GM12892 (cell line): Measurements from ENCODE around the gene MANBA.
"Not testable (repeated sequence)": the region's sequence is repeated elsewhere in the genome, so short reads cannot be mapped to it uniquely, and the experiment has no call there.

Experiments used
- DNase-seq: peaks from one replicate; pipeline ENCODE4 v3.0.0; 2011; ENCODE audit not compliant: insufficient read length
- FAIRE-seq: peaks from 2 replicates; lab custom pipeline; 2011; peaks lifted over from hg19 to GRCh38; lab: Jason Lieb, UNC
- POLR2A ChIP-seq: IDR thresholded peaks from 2 replicates; pipeline ENCODE4 v1.6.1; 2011; ENCODE audit warnings: low read depth, low read length, control low read depth
- POLR2AphosphoS5 ChIP-seq: IDR thresholded peaks from 2 replicates; pipeline ENCODE4 v1.6.1; 2011; ENCODE audit warnings: low read depth, low read length, control low read depth
- TAF1 ChIP-seq: IDR thresholded peaks from 2 replicates; pipeline ENCODE4 v1.6.1; 2011; ENCODE audit warnings: low read depth, mild to moderate bottlenecking, control low read depth, low read length, borderline replicate concordance

MANBA gene

DNA sequence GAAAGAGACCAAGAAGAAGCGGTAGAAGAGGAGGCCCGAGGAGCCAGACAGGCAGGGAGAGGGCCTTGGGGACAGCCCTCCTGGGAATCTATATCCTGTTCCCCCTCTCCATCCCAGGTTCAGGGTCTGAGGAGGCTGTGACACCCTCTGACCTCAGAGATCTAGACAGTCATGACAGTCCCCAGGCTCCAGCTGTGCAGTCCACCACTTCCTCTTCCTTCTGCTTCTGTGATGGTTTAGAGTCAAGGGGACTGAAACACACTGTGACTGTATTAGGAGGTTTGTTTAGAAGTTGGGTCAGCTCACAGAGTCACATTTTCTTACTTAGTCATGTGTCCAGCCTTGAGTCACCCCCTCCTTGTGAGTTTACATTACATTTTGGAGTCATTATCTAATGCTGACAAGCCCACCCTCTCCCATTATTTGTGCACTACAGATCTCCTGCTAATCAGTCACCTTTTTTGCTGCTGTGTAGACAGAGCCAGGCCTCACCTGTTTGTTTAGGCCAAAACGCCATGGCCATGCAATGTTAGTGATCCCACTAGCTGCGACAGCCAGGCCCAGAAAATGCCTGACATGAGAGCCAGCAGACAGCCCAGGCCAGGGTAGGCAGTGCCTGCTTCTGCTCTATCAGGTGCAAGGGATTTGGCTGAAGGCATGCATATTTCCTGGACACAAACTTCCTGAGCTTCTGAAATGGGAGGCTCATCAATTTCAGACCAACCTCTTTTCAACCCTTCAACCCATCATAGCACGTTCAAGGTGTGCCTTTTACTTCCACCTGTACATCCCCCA is 26.0 kb downstream of the MANBA start:
- FAIRE-seq (peak; percentile 73), DNase-seq (peak; percentile 15)
- TF ChIP-seq POLR2AphosphoS5 (no peak), POLR2A (no peak), TAF1 (no peak)

DNA sequence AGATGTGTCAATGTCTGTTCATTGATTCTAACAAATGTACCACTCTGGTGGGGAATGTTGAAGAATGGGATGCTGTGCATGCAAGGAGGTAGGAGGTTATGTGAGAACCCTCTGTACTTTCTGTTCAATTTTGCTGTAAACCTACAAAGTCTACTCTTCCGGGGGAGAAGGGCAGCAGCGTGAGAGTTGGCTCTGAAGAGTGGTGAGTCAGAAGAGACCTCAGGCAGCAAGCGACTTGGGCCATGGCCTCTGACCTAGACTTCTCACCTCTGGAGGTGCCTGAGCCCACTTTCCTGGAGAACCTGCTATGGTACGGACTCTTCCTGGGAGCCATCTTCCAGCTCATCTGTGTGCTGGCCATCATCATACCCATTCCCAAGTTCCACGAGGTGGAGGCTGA is 26.7 kb downstream of the MANBA start:
- no peak for TF ChIP-seq POLR2AphosphoS5
- FAIRE-seq: no peak
- no peak for DNase-seq

DNA sequence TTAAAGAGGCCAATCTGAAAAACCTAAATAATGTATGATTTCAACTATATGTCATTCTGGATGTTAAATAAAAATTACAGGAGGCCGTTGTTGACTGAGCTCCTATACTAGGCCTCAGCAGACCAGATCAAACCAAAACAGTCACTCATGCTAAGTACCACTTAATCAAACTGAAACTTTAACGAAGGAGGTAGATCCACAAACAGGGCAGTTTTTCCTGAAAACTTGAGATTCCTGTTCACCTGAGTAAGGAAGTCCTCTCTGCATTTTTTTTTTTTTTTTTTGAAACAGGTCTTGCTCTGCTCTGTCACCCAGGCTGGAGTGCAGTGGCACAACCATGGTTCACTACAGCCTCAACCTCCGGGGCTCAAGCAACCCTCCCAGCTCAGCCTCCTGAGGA is 27.7 kb downstream of the MANBA start:
- DNase-seq: no peak
- TF ChIP-seq POLR2AphosphoS5 (no peak), POLR2A (no peak), TAF1 (no peak)
- no peak for FAIRE-seq

DNA sequence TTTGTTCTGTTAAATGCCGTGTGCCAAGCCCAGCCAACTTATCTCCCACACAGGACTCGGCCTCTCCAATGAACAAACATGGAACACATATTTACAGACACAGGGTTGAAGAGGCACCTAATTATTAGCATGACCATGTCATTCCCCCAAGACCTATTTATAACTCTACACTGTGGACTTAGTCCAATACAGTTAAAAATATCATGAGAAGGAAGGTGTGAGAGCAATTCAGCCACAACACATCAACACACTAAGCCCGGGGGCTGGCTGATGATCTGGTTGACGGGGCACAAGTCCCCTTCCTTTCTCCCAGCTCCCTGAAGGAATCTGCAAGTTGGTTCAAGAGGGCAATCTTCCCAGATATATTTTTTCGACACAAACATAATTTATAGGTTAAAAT is 28.1 kb downstream of the MANBA start:
- no peak for TF ChIP-seq POLR2A
- no peak for TF ChIP-seq TAF1
- no peak for DNase-seq
- FAIRE-seq: no peak

DNA sequence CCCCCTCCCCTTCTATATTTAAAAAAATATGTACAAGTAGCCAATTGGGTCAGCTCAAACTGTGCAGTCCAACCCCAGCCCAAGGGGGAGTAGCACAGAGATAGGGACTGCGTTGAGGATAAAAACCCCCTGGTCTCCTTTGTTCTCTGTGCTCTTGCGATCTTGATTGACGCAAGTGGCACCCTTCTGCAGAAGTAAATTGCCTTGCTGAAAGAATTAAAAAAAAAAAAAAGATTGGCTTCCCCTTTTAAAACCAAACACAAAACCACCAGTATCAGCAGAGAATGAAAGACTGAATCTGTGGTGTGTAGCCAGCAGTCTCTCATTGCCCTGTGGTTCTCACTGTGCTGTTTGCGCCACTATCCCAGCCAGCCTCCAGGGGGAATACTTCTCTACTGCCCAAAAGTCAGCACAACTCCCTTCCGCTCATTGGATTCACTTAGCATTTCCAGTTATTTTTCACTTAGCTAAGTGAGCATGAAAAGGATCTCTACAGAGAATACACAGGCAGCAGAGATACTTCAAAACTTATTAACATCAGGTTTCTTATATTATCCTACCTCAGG is 29.7 kb downstream of the MANBA start:
- FAIRE-seq (no peak), DNase-seq (no peak)

DNA sequence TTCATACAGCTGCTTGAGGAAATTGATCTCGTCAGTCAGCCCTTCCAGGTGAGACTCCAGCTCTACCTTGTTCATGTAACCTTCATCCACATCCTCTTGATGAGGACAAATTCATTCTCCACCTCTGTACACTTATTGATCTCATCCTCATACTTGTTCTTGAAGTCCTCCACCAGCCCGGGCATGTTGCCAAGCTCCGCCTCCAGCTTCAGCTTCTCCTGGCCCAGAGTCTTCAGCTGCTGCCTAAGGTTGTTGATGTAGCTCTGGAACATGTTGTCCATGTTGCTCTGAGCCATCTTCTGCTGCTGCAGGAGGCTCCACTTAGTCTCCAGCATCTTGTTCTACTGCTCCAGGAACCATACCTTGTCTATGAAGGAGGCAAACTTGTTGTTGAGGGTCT is 31.3 kb downstream of the MANBA start:
- not testable (repeated sequence) for DNase-seq, FAIRE-seq

More for the DNA sequence above, 29.7 kb downstream of the MANBA start:
- TF ChIP-seq TAF1: no peak

DNA sequence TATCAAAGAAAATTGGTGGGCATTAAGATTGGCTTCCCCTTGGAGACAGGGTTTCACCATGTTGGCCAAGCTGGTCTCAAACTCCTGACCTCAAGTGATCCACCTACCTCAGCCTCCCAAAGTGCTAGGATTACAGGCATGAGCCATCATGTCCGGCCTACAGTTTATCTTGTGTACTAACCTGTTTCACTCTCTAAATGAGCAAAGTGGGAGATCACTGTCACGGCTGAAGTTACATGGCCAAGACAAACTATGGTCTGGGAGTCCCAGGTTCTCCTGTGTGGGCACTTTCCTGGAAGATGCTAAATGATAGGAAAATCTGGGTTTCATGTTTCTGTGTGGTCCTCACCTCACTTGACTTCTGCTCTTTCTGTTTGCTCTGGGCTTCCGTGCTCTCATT is 33.8 kb downstream of the MANBA start:
- DNase-seq, FAIRE-seq: not testable (repeated sequence)

DNA sequence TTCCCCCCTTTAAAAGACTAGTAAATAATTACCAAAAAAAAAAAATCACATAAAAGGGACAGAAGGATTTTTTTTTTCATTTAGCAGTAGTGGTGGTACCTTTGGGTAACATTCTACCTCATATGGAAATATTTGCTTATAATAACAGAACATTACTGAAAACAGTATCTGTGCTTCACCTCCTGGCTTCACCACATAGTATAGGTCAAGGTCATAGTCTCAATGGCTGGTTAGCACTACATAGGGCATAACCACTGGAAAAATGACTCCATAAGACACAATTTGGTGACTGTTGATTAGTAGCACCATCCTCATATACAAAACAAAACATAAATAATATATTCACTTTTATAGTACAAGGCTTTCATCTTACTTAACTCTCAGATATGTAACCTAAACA is 34.7 kb downstream of the MANBA start:
- TF ChIP-seq POLR2A (no peak), POLR2AphosphoS5 (no peak), TAF1 (no peak)
- FAIRE-seq: no peak
- no peak for DNase-seq

DNA sequence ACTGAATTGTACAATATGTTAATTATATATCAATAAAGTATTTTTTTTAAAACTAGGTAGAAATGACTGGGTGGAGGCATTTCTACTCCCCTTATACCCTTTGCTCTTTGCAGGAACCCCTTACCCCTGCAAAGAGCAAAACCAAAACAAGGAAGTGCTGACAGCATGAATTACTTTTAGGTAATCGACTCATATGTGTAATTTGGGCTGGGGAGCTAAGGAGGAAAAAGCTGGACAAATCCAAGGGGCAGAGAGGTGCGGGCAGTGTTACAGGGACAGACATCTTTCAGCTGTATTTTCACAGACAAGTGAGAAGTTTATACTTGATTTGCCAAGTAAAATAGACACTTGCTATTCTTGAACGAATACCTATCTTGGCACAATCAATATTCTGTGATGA is 35.5 kb downstream of the MANBA start:
- DNase-seq (no peak), FAIRE-seq (no peak)
- TF ChIP-seq POLR2AphosphoS5 (no peak), POLR2A (no peak), TAF1 (no peak)

DNA sequence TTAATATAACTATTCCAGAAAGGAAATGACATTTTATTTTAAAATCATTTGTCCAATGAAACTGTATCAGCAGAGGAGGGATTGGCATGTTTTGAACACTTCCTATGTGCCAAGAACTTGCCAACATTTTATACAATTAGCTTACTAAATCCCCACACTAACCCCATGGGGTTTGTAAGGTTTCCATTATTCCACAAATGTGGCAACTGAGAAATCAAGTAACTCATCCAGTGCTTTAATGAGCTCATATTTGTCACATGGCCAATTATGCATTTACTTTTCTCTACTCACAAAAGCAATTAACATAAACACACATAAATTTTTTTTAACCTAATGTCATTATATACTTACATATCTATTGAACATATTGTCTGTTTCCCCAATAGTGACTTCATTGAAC is 37.3 kb downstream of the MANBA start:
- FAIRE-seq (no peak), DNase-seq (no peak)
- no peak for TF ChIP-seq POLR2A
- TF ChIP-seq TAF1: no peak
- TF ChIP-seq POLR2AphosphoS5: no peak

DNA sequence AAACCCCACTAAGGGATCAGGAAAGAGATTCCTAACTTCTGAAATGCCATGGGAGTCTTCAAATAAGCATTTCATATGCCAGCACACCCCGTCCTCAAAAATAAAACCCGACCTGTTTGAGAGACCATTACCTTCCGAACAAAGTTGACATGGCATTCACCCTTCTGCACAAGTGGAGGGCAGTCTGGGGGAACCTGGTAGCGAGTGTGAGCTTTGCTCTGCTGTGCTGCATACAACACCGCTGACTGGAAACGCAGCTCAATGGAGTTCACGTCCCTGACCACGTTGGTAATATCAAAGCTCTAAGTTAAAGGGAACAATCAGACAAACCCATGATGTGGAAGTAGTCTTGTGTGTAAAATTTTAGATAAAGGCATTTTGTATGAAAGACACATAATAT is 38.0 kb downstream of the MANBA start:
- FAIRE-seq (no peak), DNase-seq (no peak)
- TF ChIP-seq POLR2AphosphoS5 (no peak), TAF1 (no peak), POLR2A (no peak)

DNA sequence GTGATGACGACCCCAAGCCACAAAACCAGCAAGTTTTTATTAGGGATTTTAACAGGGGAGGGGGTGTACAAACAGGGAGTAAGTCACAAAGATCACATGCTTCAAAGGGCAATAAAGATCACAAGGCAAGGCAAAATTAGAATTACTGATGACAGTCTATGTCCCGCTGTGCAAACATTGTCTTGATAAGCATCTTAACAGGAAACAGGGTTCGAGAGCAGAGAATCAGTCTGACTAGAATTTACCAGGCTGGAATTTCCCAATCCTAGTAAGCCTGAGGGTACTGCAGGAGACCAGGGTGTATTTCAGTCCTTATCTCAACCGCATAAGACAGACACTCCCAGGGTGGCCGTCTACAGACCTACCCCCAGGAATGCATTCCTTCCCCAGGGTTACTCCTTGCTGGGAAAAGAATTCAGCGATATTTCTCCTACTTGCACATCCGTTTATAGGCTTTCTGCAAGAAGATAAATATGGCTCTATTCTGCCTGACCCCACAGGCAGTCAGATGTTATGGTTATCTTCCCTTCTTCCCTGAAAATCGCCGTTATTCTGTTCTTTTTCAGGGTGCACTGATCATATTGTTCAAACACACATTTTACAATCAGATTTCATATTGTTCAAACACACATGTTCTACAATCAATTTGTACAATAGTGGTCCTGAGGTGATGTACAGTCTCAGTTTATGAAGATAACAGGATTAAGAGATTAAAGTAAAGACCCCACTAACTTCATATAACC is 41.8 kb downstream of the MANBA start:
- FAIRE-seq, DNase-seq: not testable (repeated sequence)
